IMR-90 (cell line): ENCODE measurements around the gene ARHGAP15. TPM values are rescaled to one million over a fixed set of nuclear protein-coding genes. Genes with fewer than 3 reads are reported as not detected.

ENCODE experiments used
- ATAC-seq: fragments of 200-7000 bp; cut with Tn5 transposase; 2 replicates; pipeline ENCODE4 v1.9.1; 2020; ENCODE audit warnings: low read depth, mild to moderate bottlenecking, moderate library complexity
- BruUV-seq: library from RNA; stranded (reverse); fragments of 400-500 nt; replicated peaks from 2 replicates; lab custom pipeline; 2021; lab: Mats Ljungman, UMichigan
- CTCF ChIA-PET: fragments of 300-600 bp; formaldehyde crosslinking; extraction: SDS; loops from one replicate; lab custom pipeline; 2021; ENCODE audit warnings: antibody characterized with exemption; lab: Yijun Ruan, JAX
- POLR2A ChIA-PET: fragments of 300-600 bp; sonication (Branson Sonifier 250); formaldehyde crosslinking; loops from one replicate; lab custom pipeline; 2022; ENCODE audit warnings: antibody characterized with exemption; ENCODE audit not compliant: unreplicated experiment; lab: Charles Lee
- DNase-seq: peaks from one replicate; pipeline ENCODE4 v3.0.0; 2013
- H2AFZ ChIP-seq: replicated peaks from 2 replicates; pipeline ENCODE3; 2013; ENCODE audit warnings: low read length, mild to moderate bottlenecking; ENCODE audit not compliant: poor library complexity
- H2AK5ac ChIP-seq: 2 replicates; pipeline ENCODE4 v1.6.1; 2013; ENCODE audit warnings: low read depth, low read length, inconsistent platforms
- H2AK9ac ChIP-seq: replicated peaks from 2 replicates; pipeline ENCODE3; 2013; ENCODE audit warnings: mild to moderate bottlenecking, low read depth, low read length, moderate library complexity; ENCODE audit not compliant: poor library complexity
- H2BK120ac ChIP-seq: 2 replicates; pipeline ENCODE4 v1.6.1; 2013; ENCODE audit warnings: low read depth, low read length, inconsistent platforms
- H2BK15ac ChIP-seq: 3 replicates; pipeline ENCODE4 v1.6.1; 2013; ENCODE audit warnings: low read depth, low read length, inconsistent platforms
- H2BK20ac ChIP-seq: 2 replicates; pipeline ENCODE4 v1.6.1; 2013; ENCODE audit warnings: low read depth, mild to moderate bottlenecking, inconsistent platforms, low read length, moderate library complexity
- H2BK5ac ChIP-seq: 2 replicates; pipeline ENCODE4 v1.6.1; 2013; ENCODE audit warnings: mild to moderate bottlenecking, low read depth, low read length, inconsistent platforms; ENCODE audit not compliant: poor library complexity, severe bottlenecking
- H3K14ac ChIP-seq: replicated peaks from 2 replicates; pipeline ENCODE4 v1.6.1; 2013; ENCODE audit warnings: low read depth, low read length, inconsistent platforms
- H3K18ac ChIP-seq: 2 replicates; pipeline ENCODE4 v1.6.1; 2013; ENCODE audit warnings: low read depth, low read length, control low read depth
- H3K23ac ChIP-seq: 2 replicates; pipeline ENCODE4 v1.6.1; 2013; ENCODE audit warnings: low read depth, low read length, inconsistent platforms
- H3K27ac ChIP-seq: 2 replicates; pipeline ENCODE4 v1.5.1; 2013; ENCODE audit warnings: mild to moderate bottlenecking, control low read depth, low read length; ENCODE audit not compliant: insufficient read depth
- H3K27me3 ChIP-seq: 2 replicates; pipeline ENCODE4 v1.6.1; 2013; ENCODE audit warnings: low read length; ENCODE audit not compliant: control insufficient read depth, insufficient read depth
- H3K36me3 ChIP-seq: 2 replicates; pipeline ENCODE4 v1.6.1; 2013; ENCODE audit warnings: low read length, mixed read lengths; ENCODE audit not compliant: control insufficient read depth, insufficient read depth
- H3K4ac ChIP-seq: 2 replicates; pipeline ENCODE4 v1.6.1; 2013; ENCODE audit warnings: low read depth, low read length, inconsistent platforms
- H3K4me1 ChIP-seq: 2 replicates; pipeline ENCODE4 v1.6.1; 2013; ENCODE audit warnings: low read length, mixed read lengths; ENCODE audit not compliant: control insufficient read depth, insufficient read depth
- H3K4me2 ChIP-seq: 2 replicates; pipeline ENCODE4 v1.6.1; 2013; ENCODE audit warnings: low read depth, mild to moderate bottlenecking, control low read depth, low read length, moderate library complexity
- H3K4me3 ChIP-seq: 2 replicates; pipeline ENCODE4 v1.5.1; 2013; ENCODE audit warnings: low read depth, mild to moderate bottlenecking, control low read depth, low read length, moderate library complexity; ENCODE audit not compliant: insufficient read depth
- H3K56ac ChIP-seq: 2 replicates; pipeline ENCODE4 v1.6.1; 2013; ENCODE audit warnings: low read length, inconsistent platforms; ENCODE audit not compliant: insufficient read depth; ENCODE audit errors: extremely low read depth
- H3K79me1 ChIP-seq, 2 experiments: 2 replicates each; pipeline ENCODE4 v1.6.1; 2013; ENCODE audit warnings: low read length in 2 of 2, inconsistent platforms in 1 of 2, low read depth in 1 of 2
- H3K9ac ChIP-seq: 2 replicates; pipeline ENCODE4 v1.6.1; 2013; ENCODE audit warnings: low read depth, low read length, control low read depth
- H3K9me1 ChIP-seq: 2 replicates; pipeline ENCODE4 v1.6.1; 2013; ENCODE audit warnings: low read length, inconsistent platforms; ENCODE audit not compliant: insufficient read depth
- H3K9me3 ChIP-seq: 2 replicates; pipeline ENCODE4 v1.6.1; 2013; ENCODE audit warnings: low read length; ENCODE audit not compliant: control insufficient read depth, insufficient read depth
- H4K20me1 ChIP-seq: 2 replicates; pipeline ENCODE4 v1.6.1; 2013; ENCODE audit warnings: low read length, inconsistent platforms; ENCODE audit not compliant: insufficient read depth
- H4K5ac ChIP-seq: 2 replicates; pipeline ENCODE4 v1.6.1; 2013; ENCODE audit warnings: mild to moderate bottlenecking, low read depth, low read length, control low read depth
- H4K8ac ChIP-seq, 2 experiments: 2 replicates each; pipeline ENCODE4 v1.6.1; 2013; ENCODE audit warnings: low read depth in 2 of 2, low read length in 2 of 2, control low read depth in 1 of 2, inconsistent platforms in 1 of 2
- H4K91ac ChIP-seq: 2 replicates; pipeline ENCODE4 v1.6.1; 2013; ENCODE audit warnings: low read depth, low read length, inconsistent platforms; ENCODE audit not compliant: insufficient read depth
- CTCF ChIP-seq: conservative IDR thresholded peaks from 2 replicates; pipeline ENCODE4 v1.5.1; 2012; ENCODE audit warnings: mild to moderate bottlenecking, low read depth, low read length, improper control_type of control experiment
- MXI1 ChIP-seq: IDR thresholded peaks from 2 replicates; pipeline ENCODE4 v1.6.1; 2012; ENCODE audit warnings: low read depth, mild to moderate bottlenecking, low read length, moderate library complexity, borderline replicate concordance
- SMC3 ChIP-seq: fragments of 150-350 bp; IDR thresholded peaks from 2 replicates; pipeline ENCODE4 v1.6.1; 2016; ENCODE audit warnings: low read depth, mild to moderate bottlenecking, antibody characterized with exemption, low read length, moderate library complexity
- WGBS, 2 experiments: methylation state at CpG; one replicate each; pipeline versions ENCODE4 v1.1.5 to v1.1.7; 2013; ENCODE audit warnings: missing lambda C conversion rate in 2 of 2; ENCODE audit not compliant: insufficient read length in 1 of 2; ENCODE audit errors: extremely low coverage in 2 of 2; 5-methylcytosine and 5-hydroxymethylcytosine counted together
- dilution Hi-C: fragments of 300-500 bp; cut with HindIII; formaldehyde crosslinking; loops from one replicate; pipeline ENCODE4 v1.14.3; 2018; ENCODE audit warnings: low sequenced_read_pairs; ENCODE audit not compliant: unreplicated experiment
- in situ Hi-C: fragments of 300-500 bp; cut with MboI; formaldehyde crosslinking; loops from 3 replicates; pipeline ENCODE4 v1.14.3; 2019; ENCODE audit warnings: low sequenced_read_pairs, inconsistent platforms, mixed read lengths
- intact Hi-C: fragments of 100-400 bp; cut with micrococcal nuclease; formaldehyde crosslinking; loops from 2 replicates; pipeline ENCODE4 v1.10.0; 2022
- polyA plus RNA-seq, 3 experiments: library from polyadenylated mRNA; depleted of rRNA; stranded (reverse); fragments of >200 nt; gene quantifications; 2 replicates each; pipeline ENCODE4 v1.2.3, GENCODE V29; 2012; ENCODE audit warnings: low replicate concordance in 1 of 3
- total RNA-seq: library from RNA; depleted of rRNA; stranded (reverse); fragments of >200 nt; gene quantifications from 2 replicates; pipeline ENCODE4 v1.2.3, GENCODE V29; 2012

Gene ARHGAP15
- total and polyA plus RNA-seq, 2 of the 4 experiments (the other 2 are of a cell fraction): not detected

- no CpG with 5 or more reads among the region's 3 CpGs for WGBS, 2 experiments
- no TSS peak for BruUV-seq
- CTCF ChIA-PET: no interaction called here
Measured at GRCh38 chr2:143280097-143280757, 151.0 kb downstream of the ARHGAP15 start.

More at GRCh38 chr2:143280097-143280757, 151.0 kb downstream of the ARHGAP15 start:
- peaks cover 4% of the 10 kb centered on the region; the same call in 1 of the 2 replicates for H3K27me3 ChIP-seq
- in situ Hi-C loops (no loop called here), dilution Hi-C loops (no loop called here), intact Hi-C loops (no loop called here)
- no peak overlapping the region for H4K91ac ChIP-seq
- H2AFZ ChIP-seq: no peak overlapping the region
- no peak overlapping the region for H2BK20ac ChIP-seq
- no peaks in the 10 kb centered on the region for H3K9me1 ChIP-seq
- H3K4me3 ChIP-seq: no peak overlapping the region
- H3K4me2 ChIP-seq: no peak overlapping the region
- H3K18ac ChIP-seq: no peak overlapping the region
- H2BK15ac ChIP-seq: no peak overlapping the region
- H2BK5ac ChIP-seq: no peak overlapping the region
- H3K23ac ChIP-seq: no peak overlapping the region
- POLR2A ChIA-PET: no interaction called here
- DNase-seq: no peak
- no peaks in the 10 kb centered on the region for H3K79me1 ChIP-seq
- H2AK5ac ChIP-seq: no peak overlapping the region
- H3K27ac ChIP-seq: no peak overlapping the region
- H3K14ac ChIP-seq: no peak overlapping the region
- no peak overlapping the region for H3K9ac ChIP-seq
- no peaks in the 10 kb centered on the region for H3K4me1 ChIP-seq
- no peak overlapping the region for H4K5ac ChIP-seq
- no peak overlapping the region for H2AK9ac ChIP-seq
- H4K8ac ChIP-seq: no peak overlapping the region
- H3K56ac ChIP-seq: no peak overlapping the region
- no peaks in the 10 kb centered on the region for H4K20me1 ChIP-seq
- TF ChIP-seq MXI1 (no peak), SMC3 (no peak), CTCF (no peak)
- no peak for ATAC-seq
- no peaks in the 10 kb centered on the region for H3K9me3 ChIP-seq
- no peak overlapping the region for H3K4ac ChIP-seq
- H3K36me3 ChIP-seq: no peaks in the 10 kb centered on the region
- H2BK120ac ChIP-seq: no peak overlapping the region
